ENCODE measurements around the gene NCK2.

The NCK2 gene

GRCh38 chr2:105744909-105745853 is at the start of gene NCK2:
TSS of gene NCK2 (plus strand) at chr2:105744912. CDS start at chr2:105855064, 110,152 bp downstream.
- DNase-seq (ENCODE audit: low spot score): peak; percentile 39

- peak; percentile 36 for DNase-seq (ENCODE audit: low spot score)
Observed at GRCh38 chr2:105697781-105698449, 46.8 kb upstream of the NCK2 start.

GRCh38 chr2:105698820-105699219 is 45.9 kb upstream of the NCK2 start:
- DNase-seq (ENCODE audit: low spot score): no peak

DNA sequence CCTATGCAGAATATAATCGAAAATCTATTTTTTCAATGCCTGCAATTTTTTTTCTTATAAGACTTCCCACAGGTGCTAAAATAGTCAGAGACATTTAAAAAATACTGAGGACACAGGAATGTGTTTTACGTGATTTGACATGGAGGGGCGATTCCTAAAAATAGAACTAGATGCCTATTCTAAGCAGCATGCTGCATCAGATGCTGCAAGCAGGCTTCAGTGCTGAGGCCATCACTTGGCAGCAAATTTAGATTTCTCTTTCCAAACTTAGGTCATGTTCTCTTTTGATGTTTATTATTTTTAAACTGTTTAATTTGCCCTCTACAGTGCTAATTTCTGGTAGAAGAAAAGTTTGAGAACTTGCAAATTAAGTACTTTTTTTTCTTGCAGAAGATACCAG is 43.7 kb upstream of the NCK2 start:
- DNase-seq (ENCODE audit: low spot score): no peak

DNA sequence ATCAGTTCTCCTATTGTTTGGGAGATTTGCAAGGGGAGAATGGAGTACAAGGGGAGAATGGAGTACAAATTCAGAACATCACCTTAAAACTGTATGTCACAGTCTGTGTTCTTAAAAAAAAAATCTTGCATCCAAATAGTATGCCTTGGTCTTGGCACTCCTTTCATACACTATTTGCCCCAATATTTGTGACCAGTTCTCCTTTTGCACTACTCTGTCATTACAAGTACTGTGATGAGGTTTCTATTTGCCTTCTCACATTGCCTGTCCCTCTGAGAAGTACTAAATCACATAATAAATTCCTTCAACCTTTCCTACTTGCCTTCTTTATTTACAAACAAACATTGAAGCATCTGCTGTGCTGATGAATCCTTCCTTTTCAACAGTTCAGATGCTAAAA is 36.0 kb upstream of the NCK2 start:
- no peak for DNase-seq (ENCODE audit: low spot score)

- no peak for DNase-seq (ENCODE audit: low spot score)
Observed at GRCh38 chr2:105711394-105711793, 33.3 kb upstream of the NCK2 start.

GRCh38 chr2:105712166-105712915 is 32.4 kb upstream of the NCK2 start:
- peak; percentile 59 for DNase-seq (ENCODE audit: low spot score)

GRCh38 chr2:105712981-105713596 is 31.6 kb upstream of the NCK2 start:
- peak; percentile 42 for DNase-seq (ENCODE audit: low spot score)

- no peak for DNase-seq (ENCODE audit: low spot score)
Observed at GRCh38 chr2:105714141-105714540, 30.6 kb upstream of the NCK2 start.

DNA sequence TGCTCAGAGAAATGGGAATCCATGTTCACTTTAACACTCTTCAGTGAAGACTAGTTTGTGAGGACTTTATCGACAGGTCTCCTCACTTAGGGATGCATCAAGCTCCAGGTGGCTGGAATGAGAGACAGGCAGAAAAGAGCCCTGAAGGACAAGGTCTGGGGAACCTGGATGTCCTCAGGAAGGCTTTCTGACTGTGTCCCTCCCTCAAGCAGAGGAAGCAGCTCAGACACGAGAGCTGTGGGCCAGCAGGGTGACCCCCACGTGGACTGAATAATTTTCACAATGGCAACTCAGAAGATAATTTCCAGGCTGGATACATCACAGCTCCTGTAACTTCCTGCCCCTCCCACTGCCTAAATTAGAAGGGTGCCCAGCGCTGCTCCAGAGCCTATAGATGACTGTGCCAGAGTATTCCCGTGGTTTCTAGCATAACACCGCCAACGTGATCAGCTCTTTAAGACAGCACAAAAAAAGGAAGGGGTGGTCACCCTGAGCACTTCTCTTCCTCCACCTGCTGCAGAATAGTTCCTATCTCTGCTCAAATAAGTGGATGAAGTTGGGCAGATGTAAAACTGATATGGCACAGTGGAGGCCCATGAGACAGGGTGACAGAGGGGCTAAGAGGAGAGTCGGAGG is 25.7 kb upstream of the NCK2 start:
- no peak for DNase-seq (ENCODE audit: low spot score)

- no peak for DNase-seq (ENCODE audit: low spot score)
Observed at GRCh38 chr2:105721991-105722511, 22.7 kb upstream of the NCK2 start.

GRCh38 chr2:105722726-105723297 is 21.9 kb upstream of the NCK2 start:
- DNase-seq (ENCODE audit: low spot score): no peak

GRCh38 chr2:105723431-105723830 is 21.3 kb upstream of the NCK2 start:
- no peak for DNase-seq (ENCODE audit: low spot score)

- peak; percentile 36 for DNase-seq (ENCODE audit: low spot score)
Observed at GRCh38 chr2:105725388-105725787, 19.3 kb upstream of the NCK2 start.

DNA sequence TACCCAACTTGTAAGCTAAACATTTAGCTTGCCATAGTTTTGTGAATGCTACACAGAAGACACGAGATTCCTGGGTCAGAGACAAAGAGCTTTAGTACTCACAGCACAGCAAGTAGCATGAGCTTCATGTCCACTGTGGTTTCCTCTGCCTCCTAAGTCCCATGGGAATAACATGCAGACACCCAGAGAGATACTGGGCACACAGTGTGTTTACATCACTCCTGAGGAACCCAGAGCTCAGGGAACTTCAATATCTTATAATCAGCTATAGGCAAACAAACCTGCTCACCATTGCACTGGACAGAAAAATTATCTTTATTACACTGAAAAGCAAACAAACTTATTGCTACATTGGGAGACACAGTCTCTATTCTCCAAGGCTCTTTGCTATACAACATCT is 14.5 kb upstream of the NCK2 start:
- DNase-seq (ENCODE audit: low spot score): no peak

DNA sequence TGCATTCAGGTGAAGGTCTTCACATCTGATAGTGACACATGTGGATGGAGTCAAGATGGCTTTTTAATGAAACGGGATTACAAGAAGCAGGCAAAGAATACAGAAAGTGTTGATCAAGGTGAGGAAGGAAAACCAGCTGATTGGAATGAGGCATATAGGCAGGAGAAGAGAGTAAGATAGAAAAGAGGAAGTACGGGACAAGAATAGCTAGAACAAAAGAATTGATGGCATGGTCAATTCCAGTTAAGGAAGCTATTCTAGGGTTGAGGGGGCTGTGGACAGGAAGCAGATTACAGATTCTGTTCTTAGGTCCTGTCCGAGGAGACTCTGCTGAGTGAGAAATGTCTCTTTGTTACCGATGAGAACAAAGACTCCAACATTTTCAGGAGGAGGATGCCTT is 13.2 kb upstream of the NCK2 start:
- no peak for DNase-seq (ENCODE audit: low spot score)

- no peak for DNase-seq (ENCODE audit: low spot score)
Observed at GRCh38 chr2:105732101-105732500, 12.6 kb upstream of the NCK2 start.

GRCh38 chr2:105732955-105733607 is 11.6 kb upstream of the NCK2 start:
- DNase-seq (ENCODE audit: low spot score): no peak

GRCh38 chr2:105733875-105734274 is 10.8 kb upstream of the NCK2 start:
- no peak for DNase-seq (ENCODE audit: low spot score)

- DNase-seq (ENCODE audit: low spot score): peak; percentile 78
Observed at GRCh38 chr2:105734762-105735538, 9.8 kb upstream of the NCK2 start.
